GM12878 (cell line): ENCODE results near the gene FCRLB. TPM values are rescaled to one million over a fixed set of nuclear protein-coding genes. Genes with fewer than 3 reads are reported as not detected.

ENCODE experiments used
- CREB1 ChIP-seq: IDR thresholded peaks from 2 replicates; pipeline ENCODE4 v1.6.1; 2012; ENCODE audit warnings: low read depth, mild to moderate bottlenecking, inconsistent platforms
- ETV6 ChIP-seq, 2 experiments: fragments of 450-650 bp in 1 of 2; IDR thresholded peaks in 1 of 2; conservative IDR thresholded peaks in 1 of 2; 2 replicates each; pipeline ENCODE4 v1.6.1; 2014; ENCODE audit warnings: antibody characterized with exemption in 1 of 2, borderline replicate concordance in 1 of 2, low read depth in 1 of 2, mild to moderate bottlenecking in 1 of 2, moderate library complexity in 1 of 2
- EZH2 ChIP-seq: IDR thresholded peaks from 2 replicates; pipeline ENCODE4 v1.6.1; 2012; ENCODE audit warnings: low read depth, mild to moderate bottlenecking, control low read depth, inconsistent platforms, low read length, borderline replicate concordance; ENCODE audit not compliant: control insufficient read depth
- HDAC6 ChIP-seq: fragments of 200-600 bp; sonication (generic); IDR thresholded peaks from one replicate; pipeline ENCODE4 v1.8.0; 2017; ENCODE audit warnings: antibody characterized with exemption; ENCODE audit not compliant: unreplicated experiment
- JUND ChIP-seq: IDR thresholded peaks from 2 replicates; pipeline ENCODE4 v1.6.1; 2012; ENCODE audit warnings: low read depth, mild to moderate bottlenecking, low read length, improper control_type of control experiment, moderate library complexity
- MLLT1 ChIP-seq: fragments of 450-650 bp; IDR thresholded peaks from 2 replicates; pipeline ENCODE4 v1.6.1; 2016; ENCODE audit warnings: mild to moderate bottlenecking
- MTA3 ChIP-seq: IDR thresholded peaks from 2 replicates; pipeline ENCODE4 v1.6.1; 2012; ENCODE audit warnings: low read length, inconsistent platforms, borderline replicate concordance
- NFIC ChIP-seq: IDR thresholded peaks from 2 replicates; pipeline ENCODE4 v1.6.1; 2012; ENCODE audit warnings: low read depth, mild to moderate bottlenecking, inconsistent platforms, low read length, moderate library complexity
- PKNOX1 ChIP-seq: fragments of 450-650 bp; IDR thresholded peaks from 2 replicates; pipeline ENCODE4 v1.6.1; 2016; ENCODE audit warnings: mild to moderate bottlenecking
- PML ChIP-seq: IDR thresholded peaks from 2 replicates; pipeline ENCODE4 v1.6.1; 2012; ENCODE audit warnings: low read length, inconsistent platforms
- POLR2AphosphoS2 ChIP-seq: IDR thresholded peaks from 2 replicates; pipeline ENCODE4 v1.6.1; 2011; ENCODE audit warnings: low read depth, mild to moderate bottlenecking, low read length, improper control_type of control experiment, moderate library complexity
- RAD51 ChIP-seq: fragments of 450-650 bp; IDR thresholded peaks from 2 replicates; pipeline ENCODE4 v1.6.1; 2016; ENCODE audit warnings: moderate library complexity, mild to moderate bottlenecking, inconsistent platforms
- SIX5 ChIP-seq: IDR thresholded peaks from 2 replicates; pipeline ENCODE4 v1.6.1; 2011; ENCODE audit warnings: mild to moderate bottlenecking, low read depth, low read length, moderate library complexity; ENCODE audit not compliant: severe bottlenecking
- SMAD1 ChIP-seq: fragments of 450-650 bp; IDR thresholded peaks from 2 replicates; pipeline ENCODE4 v1.6.1; 2018; ENCODE audit warnings: mild to moderate bottlenecking, low read depth; ENCODE audit not compliant: partially characterized antibody
- SP1 ChIP-seq: IDR thresholded peaks from one replicate; pipeline ENCODE4 v1.6.1; 2011; ENCODE audit warnings: low read depth, low read length
- TCF12 ChIP-seq: IDR thresholded peaks from 2 replicates; pipeline ENCODE4 v1.6.1; 2011; ENCODE audit warnings: low read depth, mild to moderate bottlenecking, low read length
- ZBTB33 ChIP-seq: fragments of 450-650 bp; IDR thresholded peaks from 2 replicates; pipeline ENCODE4 v1.6.1; 2017; ENCODE audit warnings: mild to moderate bottlenecking
- ZBTB4 ChIP-seq: fragments of 450-650 bp; formaldehyde crosslinking; IDR thresholded peaks from 2 replicates; pipeline ENCODE4 v1.4.0; 2022; ENCODE audit warnings: mild to moderate bottlenecking, moderate library complexity
- polyA plus RNA-seq, 11 experiments: library from polyadenylated mRNA; depleted of rRNA in 4 of 11; unstranded in 6 of 11; stranded (reverse) in 5 of 11; fragments of >200 nt; fragmentation: Nextera tagmentation in 4 of 11; fragmentation: Illumina TruSeq in 1 of 11; extraction: Ambion mirVana in 4 of 11; extraction: Trizol in 1 of 11; gene quantifications; 1 replicate in 1 of 11; 2 replicates in 10 of 11; pipeline versions ENCODE4 v1.2.1 to v1.2.3, GENCODE V29; 2011 to 2016; ENCODE audit warnings: inconsistent platforms in 2 of 11, missing spikeins in 2 of 11, low read depth in 1 of 11
- total RNA-seq, 4 experiments: library from RNA; depleted of rRNA in 3 of 4; stranded (reverse); fragments of >200 nt in 3 of 4; fragmentation: Illumina TruSeq in 1 of 4; extraction: Trizol in 1 of 4; gene quantifications; 2 replicates each; pipeline versions ENCODE4 v1.2.1 to v1.2.3, GENCODE V29; 2013 to 2021

Gene FCRLB
- total and polyA plus RNA-seq, 10 of the 15 experiments (the other 5 are each of a cell fraction or from before 2014, with no cell fraction given), result 0.55 to 11.7 (median 5.6) TPM

- TF ChIP-seq RAD51 (no peak), NFIC (no peak), SP1 (peak; percentile 49), JUND (no peak), EZH2 (no peak), MLLT1 (no peak), SMAD1 (no peak), ETV6 (conservative IDR thresholded peaks at IDR 0.05 in 1 of 2, IDR thresholded peaks at IDR 0.05 in 1 of 2; ENCODE audit: borderline replicate concordance in 1 of 2, low read depth in 1 of 2) (no peak), SIX5 (peak; percentile 25), PKNOX1 (peak; percentile 89), HDAC6 (no peak), POLR2AphosphoS2 (0 out of 2 replicates have a peak, but pooled peaks have one; percentile 37), CREB1 (peak; percentile 52; the same call in 1 of the 2 replicates), TCF12 (peak; percentile 72; the same call in 1 of the 2 replicates), ZBTB33 (peak; percentile 96), MTA3 (no peak; the same call in 1 of the 2 replicates), ZBTB4 (CRISPR knock-in tag) (no peak; the same call in 1 of the 2 replicates), PML (peak; percentile 91)
These were observed 28.4 kb downstream of the FCRLB start, which contains the start of gene DUSP12 (continued) for GRCh38 chr1:161749509-161750407.
